ENCODE results near the gene PFDN1. TPM values are rescaled to one million over a fixed set of nuclear protein-coding genes. Genes with fewer than 3 reads are reported as not detected.

Gene PFDN1
- total and polyA plus RNA-seq, 9 of the 15 experiments (the other 6 are each of a cell fraction or from before 2014, with no cell fraction given), result 45.5 to 215 (median 78.0) TPM

GRCh38 chr5:140217299-140218026 lies 85.4 kb downstream of the PFDN1 start (continued):
- TF ChIP-seq TRIM25 (IDR thresholded peaks at IDR 0.05; ENCODE audit: borderline replicate concordance) (no peak), LEF1 (IDR thresholded peaks at IDR 0.05) (peak; percentile 95), SMARCE1 (IDR thresholded peaks at IDR 0.05) (peak; percentile 98), ARNT (IDR thresholded peaks at IDR 0.05) (peak in 1 of 2 experiments; percentile 71; a peak in 3 of 4 replicates), FOXA3 (CRISPR knock-in tag; conservative IDR thresholded peaks at IDR 0.05 in 1 of 2, IDR thresholded peaks at IDR 0.05 in 1 of 2) (no peak), ZNF639 (CRISPR knock-in tag; conservative IDR thresholded peaks at IDR 0.05 in 1 of 2, IDR thresholded peaks at IDR 0.05 in 1 of 2) (no peak), TAF1 (IDR thresholded peaks at IDR 0.05; ENCODE audit: control insufficient read depth, extremely low read depth, insufficient read depth, low read length, severe bottlenecking) (no peak), DACH1 (IDR thresholded peaks at IDR 0.05; ENCODE audit: partially characterized antibody) (peak; percentile 91), MITF (IDR thresholded peaks at IDR 0.05) (0 out of 2 replicates have a peak, but pooled peaks have one; percentile 54), NONO (IDR thresholded peaks at IDR 0.05; ENCODE audit: low read depth in 2 of 2, low read length in 1 of 2) (no peak), SMAD4 (CRISPR knock-in tag; conservative IDR thresholded peaks at IDR 0.05) (peak; percentile 61), JUND (IDR thresholded peaks at IDR 0.05; ENCODE audit: borderline replicate concordance, low read depth, low read length) (peak; percentile 87), JUND (tag; IDR thresholded peaks at IDR 0.05; ENCODE audit: borderline replicate concordance, low read depth, low read length) (peak; percentile 65; the same call in 2 of the 3 replicates), NFXL1 (CRISPR knock-in tag; IDR thresholded peaks at IDR 0.05) (peak; percentile 67; the same call in 1 of the 2 replicates), CEBPB (tag; IDR thresholded peaks at IDR 0.05) (peak; percentile 91), PBX2 (CRISPR knock-in tag; IDR thresholded peaks at IDR 0.05; ENCODE audit: low read depth) (no peak), PBX2 (tag; conservative IDR thresholded peaks at IDR 0.05; ENCODE audit: low read depth) (peak; percentile 88), TARDBP (IDR thresholded peaks at IDR 0.05) (0 out of 2 replicates have a peak, but pooled peaks have one; percentile 55), CTBP1 (IDR thresholded peaks at IDR 0.05; ENCODE audit: borderline replicate concordance) (peak; percentile 47; the same call in 1 of the 2 replicates), POLR2AphosphoS5 (IDR thresholded peaks at IDR 0.05; ENCODE audit: control insufficient read depth, insufficient read depth, low read depth, low read length) (peak; percentile 94)

Data from K562 (cell line).